GM12864 (cell line): ENCODE results near the gene MSANTD7.

ENCODE experiments used
- DNase-seq: peaks from one replicate; pipeline ENCODE4 v3.0.0-alpha.2; 2011; ENCODE audit warnings: low read depth
- H3K4me3 ChIP-seq: 2 replicates; pipeline ENCODE4 v1.5.1; 2011; ENCODE audit warnings: mild to moderate bottlenecking, low read depth, low read length, control low read depth
- CTCF ChIP-seq: IDR thresholded peaks from 2 replicates; pipeline ENCODE4 v1.5.1; 2011; ENCODE audit warnings: low read depth, mild to moderate bottlenecking, moderate library complexity, low read length, control low read depth, inconsistent platforms; ENCODE audit errors: missing control alignments

MSANTD7 gene

GRCh38 chr10:14876764-14877163 lies 38.7 kb downstream of the MSANTD7 start:
- TF ChIP-seq CTCF, result no peak
- H3K4me3 ChIP-seq, result no peak overlapping the region
- no peak for DNase-seq

- H3K4me3 ChIP-seq, result peak within 1 kb of the TSS; percentile 80
- DNase-seq, result peak; percentile 74
Measured at GRCh38 chr10:14878266-14879123, 40.4 kb downstream of the MSANTD7 start, which contains the start of gene SUV39H2. TSS of gene SUV39H2 (plus strand) at chr10:14878866. CDS start at chr10:14878889, 23 bp downstream.

GRCh38 chr10:14879124-14879927 lies 41.2 kb downstream of the MSANTD7 start:
- TF ChIP-seq CTCF, result no peak
- peak overlapping the region; percentile 80 for H3K4me3 ChIP-seq
- DNase-seq, result no peak

More at GRCh38 chr10:14878266-14879123, 40.4 kb downstream of the MSANTD7 start, which contains the start of gene SUV39H2:
- no peak for TF ChIP-seq CTCF

GRCh38 chr10:14879928-14880193 lies 41.8 kb downstream of the MSANTD7 start:
- no peak for TF ChIP-seq CTCF
- DNase-seq, result no peak
- peak overlapping the region; percentile 80 for H3K4me3 ChIP-seq

GRCh38 chr10:14880229-14880628 lies 42.1 kb downstream of the MSANTD7 start:
- no peak for TF ChIP-seq CTCF
- DNase-seq, result no peak
- H3K4me3 ChIP-seq, result peak overlapping the region; percentile 80

GRCh38 chr10:14884082-14884481 lies 46.0 kb downstream of the MSANTD7 start:
- TF ChIP-seq CTCF, result no peak
- DNase-seq, result no peak
- no peak overlapping the region for H3K4me3 ChIP-seq
